OCI-LY1 (cell line): Measurements from ENCODE around the gene AFF1.

Source experiments
- EZH2 ChIP-seq: fragments of 200-600 bp; sonication (generic), shearing (Covaris generic); IDR thresholded peaks from 2 replicates; pipeline ENCODE4 v1.8.0; 2017; ENCODE audit warnings: borderline replicate concordance, mixed run types, mild to moderate bottlenecking, antibody characterized with exemption, low read length, moderate library complexity, mixed read lengths
- TF ChIP-seq, protein P1 (sequence below): fragments of 200-600 bp; sonication (generic), shearing (Covaris generic); IDR thresholded peaks from 2 replicates; pipeline ENCODE4 v1.5.1; 2017; ENCODE audit warnings: mild to moderate bottlenecking, antibody characterized with exemption, low read length, moderate library complexity, mixed read lengths

DNA sequence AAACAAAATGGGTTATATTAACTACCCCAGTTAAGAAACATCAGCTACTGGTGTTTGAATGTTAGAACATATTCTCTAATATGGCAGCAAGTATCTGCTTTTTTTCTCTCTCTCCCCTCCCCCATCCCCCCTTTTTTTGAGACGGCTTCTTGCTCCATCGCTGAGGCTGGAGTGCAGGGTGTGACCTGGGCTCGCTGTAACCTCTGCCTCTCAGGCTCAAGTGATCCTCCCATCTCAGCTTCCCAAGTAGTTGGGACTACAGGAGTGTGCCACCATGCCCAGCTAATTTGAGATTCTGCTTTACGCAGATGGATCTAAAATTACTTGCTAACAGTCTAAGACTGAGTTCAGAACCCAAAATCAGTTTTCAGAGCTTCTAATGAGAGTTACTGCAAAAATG lies 101.9 kb downstream of the AFF1 start:
- TF ChIP-seq, protein P1, sequence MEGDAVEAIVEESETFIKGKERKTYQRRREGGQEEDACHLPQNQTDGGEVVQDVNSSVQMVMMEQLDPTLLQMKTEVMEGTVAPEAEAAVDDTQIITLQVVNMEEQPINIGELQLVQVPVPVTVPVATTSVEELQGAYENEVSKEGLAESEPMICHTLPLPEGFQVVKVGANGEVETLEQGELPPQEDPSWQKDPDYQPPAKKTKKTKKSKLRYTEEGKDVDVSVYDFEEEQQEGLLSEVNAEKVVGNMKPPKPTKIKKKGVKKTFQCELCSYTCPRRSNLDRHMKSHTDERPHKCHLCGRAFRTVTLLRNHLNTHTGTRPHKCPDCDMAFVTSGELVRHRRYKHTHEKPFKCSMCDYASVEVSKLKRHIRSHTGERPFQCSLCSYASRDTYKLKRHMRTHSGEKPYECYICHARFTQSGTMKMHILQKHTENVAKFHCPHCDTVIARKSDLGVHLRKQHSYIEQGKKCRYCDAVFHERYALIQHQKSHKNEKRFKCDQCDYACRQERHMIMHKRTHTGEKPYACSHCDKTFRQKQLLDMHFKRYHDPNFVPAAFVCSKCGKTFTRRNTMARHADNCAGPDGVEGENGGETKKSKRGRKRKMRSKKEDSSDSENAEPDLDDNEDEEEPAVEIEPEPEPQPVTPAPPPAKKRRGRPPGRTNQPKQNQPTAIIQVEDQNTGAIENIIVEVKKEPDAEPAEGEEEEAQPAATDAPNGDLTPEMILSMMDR: no peak
- no peak for TF ChIP-seq EZH2
